GM12878 (cell line): Measurements from ENCODE around the gene USE1. TPM values are rescaled to one million over a fixed set of nuclear protein-coding genes. Genes with fewer than 3 reads are reported as not detected.

Experiments used
- ATAC-seq: fragments of 200-7000 bp; cut with Tn5 transposase; 3 replicates; pipeline ENCODE4 v1.9.1; 2020; ENCODE audit warnings: mild to moderate bottlenecking, moderate library complexity
- BruUV-seq: library from RNA; stranded (reverse); fragments of 400-500 nt; replicated peaks from 2 replicates; lab custom pipeline; 2021; lab: Mats Ljungman, UMichigan
- CTCF ChIA-PET: fragments of 300-600 bp; sonication (Branson Sonifier 250); formaldehyde crosslinking; extraction: SDS; loops from one replicate; lab custom pipeline; 2021; ENCODE audit warnings: inconsistent platforms; lab: Yijun Ruan, JAX
- POLR2A ChIA-PET: fragments of 350-600 bp; formaldehyde crosslinking; extraction: SDS; loops from one replicate; lab custom pipeline; 2021; ENCODE audit warnings: inconsistent platforms; lab: Charles Lee
- RAD21 ChIA-PET: fragments of 300-600 bp; sonication (Branson Sonifier 250); formaldehyde crosslinking; loops from one replicate; lab custom pipeline; 2023; ENCODE audit warnings: antibody characterized with exemption; ENCODE audit not compliant: unreplicated experiment; lab: Charles Lee
- SMC1A ChIA-PET: fragments of 300-600 bp; sonication (Branson Sonifier 250); formaldehyde crosslinking; loops from one replicate; lab custom pipeline; 2023; ENCODE audit not compliant: unreplicated experiment, uncharacterized antibody; lab: Charles Lee
- DNase-seq: peaks from one replicate; pipeline ENCODE4 v3.0.0-alpha.2; 2011; ENCODE audit warnings: low read depth, low spot score
- FAIRE-seq: peaks from 3 replicates; lab custom pipeline; 2011; peaks lifted over from hg19 to GRCh38; lab: Jason Lieb, UNC
- H2AFZ ChIP-seq: 2 replicates; pipeline ENCODE4 v1.6.0; 2011; ENCODE audit warnings: low read depth, low read length, control low read depth; ENCODE audit not compliant: control insufficient read depth
- H3K27ac ChIP-seq: 2 replicates; pipeline ENCODE4 v1.5.1; 2011; ENCODE audit warnings: control low read depth; ENCODE audit not compliant: control insufficient read depth, insufficient read depth
- H3K27me3 ChIP-seq, 2 experiments: replicated peaks in 1 of 2; 2 replicates each; pipeline versions ENCODE4 v1.6.0 to v1.6.1; 2011; ENCODE audit warnings: low read length in 1 of 2; ENCODE audit not compliant: control insufficient read depth in 2 of 2, insufficient read depth in 2 of 2
- H3K36me3 ChIP-seq, 2 experiments: 2 replicates each; pipeline ENCODE4 v1.5.1; 2011; ENCODE audit warnings: low read length in 1 of 2; ENCODE audit not compliant: control insufficient read depth in 2 of 2, insufficient read depth in 2 of 2
- H3K4me1 ChIP-seq: 2 replicates; pipeline ENCODE4 v1.6.1; 2011; ENCODE audit warnings: mild to moderate bottlenecking, low read length, moderate library complexity, mixed read lengths; ENCODE audit not compliant: control insufficient read depth, insufficient read depth
- H3K4me2 ChIP-seq: 2 replicates; pipeline ENCODE4 v1.6.0; 2011; ENCODE audit warnings: control low read depth; ENCODE audit not compliant: control insufficient read depth, insufficient read depth
- H3K4me3 ChIP-seq: fragments of 200-600 bp; sonication (generic); 2 replicates; pipeline ENCODE4 v1.5.1; 2016
- H3K79me2 ChIP-seq: 2 replicates; pipeline ENCODE4 v1.6.0; 2011; ENCODE audit warnings: low read length; ENCODE audit not compliant: control insufficient read depth, insufficient read depth
- H3K9ac ChIP-seq: 2 replicates; pipeline ENCODE4 v1.8.0; 2011; ENCODE audit warnings: low read length, control low read depth, mixed read lengths; ENCODE audit not compliant: control insufficient read depth, insufficient read depth
- H3K9me3 ChIP-seq: replicated peaks from 3 replicates; pipeline ENCODE4 v1.5.1; 2011; ENCODE audit warnings: mild to moderate bottlenecking, low read length; ENCODE audit not compliant: control insufficient read depth, insufficient read depth
- H4K20me1 ChIP-seq: 2 replicates; pipeline ENCODE4 v1.6.0; 2011; ENCODE audit not compliant: control insufficient read depth, insufficient read depth
- CHD1 ChIP-seq: IDR thresholded peaks from 2 replicates; pipeline ENCODE4 v1.6.1; 2012; ENCODE audit warnings: low read depth, low read length, improper control_type of control experiment
- MXI1 ChIP-seq: fragments of 150-350 bp; IDR thresholded peaks from 2 replicates; pipeline ENCODE4 v1.6.1; 2011; ENCODE audit warnings: low read depth, mild to moderate bottlenecking, inconsistent platforms, low read length, improper control_type of control experiment
- MYB ChIP-seq: fragments of 150-350 bp; IDR thresholded peaks from 2 replicates; pipeline ENCODE4 v1.6.1; 2014; ENCODE audit warnings: mild to moderate bottlenecking, low read depth, low read length, borderline replicate concordance
- RBBP5 ChIP-seq: fragments of 200-600 bp; sonication (generic); conservative IDR thresholded peaks from 2 replicates; pipeline ENCODE4 v1.6.1; 2016
- TAF1 ChIP-seq: IDR thresholded peaks from 2 replicates; pipeline ENCODE4 v1.6.1; 2011; ENCODE audit warnings: mild to moderate bottlenecking, low read depth, low read length, borderline replicate concordance
- TCF3 ChIP-seq: IDR thresholded peaks from 2 replicates; pipeline ENCODE4 v1.6.1; 2012; ENCODE audit warnings: low read depth, mild to moderate bottlenecking, low read length, borderline replicate concordance; ENCODE audit not compliant: insufficient read depth
- ZBED1 ChIP-seq: IDR thresholded peaks from 2 replicates; pipeline ENCODE4 v1.6.1; 2016; ENCODE audit warnings: borderline replicate concordance
- WGBS: methylation state at CpG from one replicate; pipeline ENCODE4 v1.1.6; 2016; ENCODE audit warnings: low lambda C conversion rate; ENCODE audit not compliant: insufficient replicate concordance, insufficient coverage; ENCODE audit errors: missing lambda C conversion rate; 5-methylcytosine and 5-hydroxymethylcytosine counted together
- in situ Hi-C: fragments of 300-500 bp; cut with MboI; formaldehyde crosslinking; loops from 9 replicates; pipeline ENCODE4 v1.14.3; 2018; ENCODE audit warnings: mixed read lengths
- intact Hi-C: fragments of 100-400 bp; cut with micrococcal nuclease; formaldehyde crosslinking; loops from one replicate; pipeline ENCODE4 v1.14.2; 2022; ENCODE audit not compliant: unreplicated experiment
- polyA plus RNA-seq, 11 experiments: library from polyadenylated mRNA; depleted of rRNA in 4 of 11; unstranded in 6 of 11; stranded (reverse) in 5 of 11; fragments of >200 nt; fragmentation: Nextera tagmentation in 4 of 11; fragmentation: Illumina TruSeq in 1 of 11; extraction: Ambion mirVana in 4 of 11; extraction: Trizol in 1 of 11; gene quantifications; 1 replicate in 1 of 11; 2 replicates in 10 of 11; pipeline versions ENCODE4 v1.2.1 to v1.2.3, GENCODE V29; 2011 to 2016; ENCODE audit warnings: inconsistent platforms in 2 of 11, missing spikeins in 2 of 11, low read depth in 1 of 11
- total RNA-seq, 4 experiments: library from RNA; depleted of rRNA in 3 of 4; stranded (reverse); fragments of >200 nt in 3 of 4; fragmentation: Illumina TruSeq in 1 of 4; extraction: Trizol in 1 of 4; gene quantifications; 2 replicates each; pipeline versions ENCODE4 v1.2.1 to v1.2.3, GENCODE V29; 2013 to 2021
- TF ChIP-seq, protein P1 (sequence below): IDR thresholded peaks from 2 replicates; pipeline ENCODE4 v1.6.1; 2012; ENCODE audit warnings: low read length, inconsistent platforms
- TF ChIP-seq, protein P2 (sequence below): fragments of 450-650 bp; formaldehyde crosslinking; IDR thresholded peaks from 2 replicates; pipeline ENCODE4 v1.4.0; 2022; ENCODE audit warnings: mild to moderate bottlenecking, moderate library complexity
- TF ChIP-seq, protein P3 (sequence below): fragments of 450-650 bp; IDR thresholded peaks from 2 replicates; pipeline ENCODE4 v1.6.1; 2017; ENCODE audit warnings: antibody characterized with exemption, mild to moderate bottlenecking, moderate library complexity
- TF ChIP-seq, protein P4 (sequence below): IDR thresholded peaks from 2 replicates; pipeline ENCODE4 v1.6.1; 2011; ENCODE audit warnings: low read depth, low read length, improper control_type of control experiment, borderline replicate concordance

Gene USE1
- total and polyA plus RNA-seq, 10 of the 15 experiments (the other 5 are each of a cell fraction or from before 2014, with no cell fraction given) = 9.7 to 24.0 (median 16.1) TPM

DNA sequence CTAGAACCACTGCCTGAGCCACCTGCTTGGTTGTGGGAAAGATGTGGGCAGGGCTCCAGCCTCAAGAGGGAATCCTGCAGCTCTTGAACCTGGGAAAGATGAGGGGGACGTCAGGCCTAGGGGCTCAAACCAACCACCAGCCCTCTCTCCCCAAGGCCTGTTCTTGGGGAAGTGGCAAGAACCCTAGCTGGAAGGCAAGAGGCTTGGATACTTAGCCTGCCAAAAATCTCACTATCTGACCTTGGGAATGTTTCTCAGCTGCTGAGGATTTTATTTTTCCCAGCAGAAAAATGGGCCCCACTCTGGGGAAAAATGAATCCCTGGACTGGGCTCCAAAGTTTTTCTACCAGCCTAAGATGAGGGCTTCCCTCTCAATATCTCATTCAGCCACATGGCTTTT lies 44.8 kb downstream of the USE1 start:
- intact Hi-C loops = loop anchor here (5.0 to 10.0 kb wide), 2 partner anchors 193 to 485 kb away; no protein-coding TSS in a partner anchor
- Histone ChIP-seq H3K9me3 (no peaks in the 10 kb centered on the region; the same call in 2 of the 3 replicates), H3K36me3 (no peaks in the 10 kb centered on the region)

More for the DNA sequence above, 44.8 kb downstream of the USE1 start:
- TF ChIP-seq, protein P1, sequence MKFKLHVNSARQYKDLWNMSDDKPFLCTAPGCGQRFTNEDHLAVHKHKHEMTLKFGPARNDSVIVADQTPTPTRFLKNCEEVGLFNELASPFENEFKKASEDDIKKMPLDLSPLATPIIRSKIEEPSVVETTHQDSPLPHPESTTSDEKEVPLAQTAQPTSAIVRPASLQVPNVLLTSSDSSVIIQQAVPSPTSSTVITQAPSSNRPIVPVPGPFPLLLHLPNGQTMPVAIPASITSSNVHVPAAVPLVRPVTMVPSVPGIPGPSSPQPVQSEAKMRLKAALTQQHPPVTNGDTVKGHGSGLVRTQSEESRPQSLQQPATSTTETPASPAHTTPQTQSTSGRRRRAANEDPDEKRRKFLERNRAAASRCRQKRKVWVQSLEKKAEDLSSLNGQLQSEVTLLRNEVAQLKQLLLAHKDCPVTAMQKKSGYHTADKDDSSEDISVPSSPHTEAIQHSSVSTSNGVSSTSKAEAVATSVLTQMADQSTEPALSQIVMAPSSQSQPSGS = no peak
- TF ChIP-seq MXI1 (no peak), RBBP5 (no peak), TAF1 (no peak), TCF3 (no peak), ZBED1 (no peak), CHD1 (no peak), MYB (no peak)
- TF ChIP-seq, protein P2, sequence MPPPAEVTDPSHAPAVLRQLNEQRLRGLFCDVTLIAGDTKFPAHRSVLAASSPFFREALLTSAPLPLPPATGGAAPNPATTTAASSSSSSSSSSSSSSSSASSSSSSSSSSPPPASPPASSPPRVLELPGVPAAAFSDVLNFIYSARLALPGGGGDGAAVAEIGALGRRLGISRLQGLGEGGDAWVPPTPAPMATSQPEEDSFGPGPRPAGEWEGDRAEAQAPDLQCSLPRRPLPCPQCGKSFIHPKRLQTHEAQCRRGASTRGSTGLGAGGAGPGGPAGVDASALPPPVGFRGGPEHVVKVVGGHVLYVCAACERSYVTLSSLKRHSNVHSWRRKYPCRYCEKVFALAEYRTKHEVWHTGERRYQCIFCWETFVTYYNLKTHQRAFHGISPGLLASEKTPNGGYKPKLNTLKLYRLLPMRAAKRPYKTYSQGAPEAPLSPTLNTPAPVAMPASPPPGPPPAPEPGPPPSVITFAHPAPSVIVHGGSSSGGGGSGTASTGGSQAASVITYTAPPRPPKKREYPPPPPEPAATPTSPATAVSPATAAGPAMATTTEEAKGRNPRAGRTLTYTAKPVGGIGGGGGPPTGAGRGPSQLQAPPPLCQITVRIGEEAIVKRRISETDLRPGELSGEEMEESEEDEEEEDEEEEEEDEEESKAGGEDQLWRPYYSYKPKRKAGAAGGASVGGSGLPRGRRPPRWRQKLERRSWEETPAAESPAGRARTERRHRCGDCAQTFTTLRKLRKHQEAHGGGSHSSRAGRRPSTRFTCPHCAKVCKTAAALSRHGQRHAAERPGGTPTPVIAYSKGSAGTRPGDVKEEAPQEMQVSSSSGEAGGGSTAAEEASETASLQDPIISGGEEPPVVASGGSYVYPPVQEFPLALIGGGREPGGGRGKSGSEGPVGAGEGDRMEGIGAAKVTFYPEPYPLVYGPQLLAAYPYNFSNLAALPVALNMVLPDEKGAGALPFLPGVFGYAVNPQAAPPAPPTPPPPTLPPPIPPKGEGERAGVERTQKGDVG = no peak
- TF ChIP-seq, protein P3, sequence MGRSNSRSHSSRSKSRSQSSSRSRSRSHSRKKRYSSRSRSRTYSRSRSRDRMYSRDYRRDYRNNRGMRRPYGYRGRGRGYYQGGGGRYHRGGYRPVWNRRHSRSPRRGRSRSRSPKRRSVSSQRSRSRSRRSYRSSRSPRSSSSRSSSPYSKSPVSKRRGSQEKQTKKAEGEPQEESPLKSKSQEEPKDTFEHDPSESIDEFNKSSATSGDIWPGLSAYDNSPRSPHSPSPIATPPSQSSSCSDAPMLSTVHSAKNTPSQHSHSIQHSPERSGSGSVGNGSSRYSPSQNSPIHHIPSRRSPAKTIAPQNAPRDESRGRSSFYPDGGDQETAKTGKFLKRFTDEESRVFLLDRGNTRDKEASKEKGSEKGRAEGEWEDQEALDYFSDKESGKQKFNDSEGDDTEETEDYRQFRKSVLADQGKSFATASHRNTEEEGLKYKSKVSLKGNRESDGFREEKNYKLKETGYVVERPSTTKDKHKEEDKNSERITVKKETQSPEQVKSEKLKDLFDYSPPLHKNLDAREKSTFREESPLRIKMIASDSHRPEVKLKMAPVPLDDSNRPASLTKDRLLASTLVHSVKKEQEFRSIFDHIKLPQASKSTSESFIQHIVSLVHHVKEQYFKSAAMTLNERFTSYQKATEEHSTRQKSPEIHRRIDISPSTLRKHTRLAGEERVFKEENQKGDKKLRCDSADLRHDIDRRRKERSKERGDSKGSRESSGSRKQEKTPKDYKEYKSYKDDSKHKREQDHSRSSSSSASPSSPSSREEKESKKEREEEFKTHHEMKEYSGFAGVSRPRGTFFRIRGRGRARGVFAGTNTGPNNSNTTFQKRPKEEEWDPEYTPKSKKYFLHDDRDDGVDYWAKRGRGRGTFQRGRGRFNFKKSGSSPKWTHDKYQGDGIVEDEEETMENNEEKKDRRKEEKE = no peak
- TF ChIP-seq, protein P4, sequence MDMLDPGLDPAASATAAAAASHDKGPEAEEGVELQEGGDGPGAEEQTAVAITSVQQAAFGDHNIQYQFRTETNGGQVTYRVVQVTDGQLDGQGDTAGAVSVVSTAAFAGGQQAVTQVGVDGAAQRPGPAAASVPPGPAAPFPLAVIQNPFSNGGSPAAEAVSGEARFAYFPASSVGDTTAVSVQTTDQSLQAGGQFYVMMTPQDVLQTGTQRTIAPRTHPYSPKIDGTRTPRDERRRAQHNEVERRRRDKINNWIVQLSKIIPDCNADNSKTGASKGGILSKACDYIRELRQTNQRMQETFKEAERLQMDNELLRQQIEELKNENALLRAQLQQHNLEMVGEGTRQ = no peak
- Histone ChIP-seq H2AFZ (no peak overlapping the region), H3K27ac (no peak overlapping the region), H4K20me1 (no peaks in the 10 kb centered on the region), H3K27me3 (no peaks in the 10 kb centered on the region), H3K9ac (no peak overlapping the region), H3K79me2 (no peaks in the 10 kb centered on the region), H3K4me2 (no peak overlapping the region), H3K4me3 (no peak overlapping the region), H3K4me1 (peaks cover 7% of the 10 kb centered on the region)
- CTCF ChIA-PET = interaction anchor here (0.6 to 10.5 kb wide), 18 partner anchors 11 to 257 kb away, joined by 3 to 120 read pairs (median 4); partner anchors contain the start of genes ANKLE1, MRPL34 and USE1
- POLR2A ChIA-PET = no interaction called here
- FAIRE-seq = no peak
- in situ Hi-C loops = no loop called here
- no peak for DNase-seq
- BruUV-seq = no TSS peak
- SMC1A ChIA-PET = interaction anchor here (0.6 to 1.8 kb wide), 9 partner anchors 13 to 194 kb away, joined by 3 to 7 read pairs (median 4); partner anchors contain the start of genes ABHD8, ANKLE1 and USE1
- no peak for ATAC-seq
- RAD21 ChIA-PET = interaction anchor here (0.6 to 2.3 kb wide), 6 partner anchors 9 to 54 kb away, joined by 3 to 12 read pairs (median 3); partner anchors contain the start of gene ANKLE1
- whole genome bisulfite sequencing = 37% methylated on average over 1 of the region's 1 CpG
